Smooth muscle cell (in vitro differentiated cells): Measurements from ENCODE around the gene DNASE1L3. TPM values are rescaled to one million over a fixed set of nuclear protein-coding genes. Genes with fewer than 3 reads are reported as not detected.

ENCODE experiments used
- DNase-seq: peaks from one replicate; lab custom pipeline; 2025; ENCODE audit not compliant: unreplicated experiment; lab: John Stamatoyannopoulos, UW
- H2AFZ ChIP-seq: fragments of 200-600 bp; sonication (generic); 2 replicates; pipeline ENCODE4 v1.6.0; 2016; ENCODE audit warnings: antibody characterized with exemption, low read depth, mild to moderate bottlenecking
- H3F3A ChIP-seq: fragments of 200-600 bp; sonication (generic); 2 replicates; pipeline ENCODE4 v1.6.0; 2017; ENCODE audit warnings: antibody characterized with exemption, low read depth
- H3K27ac ChIP-seq: fragments of 200-600 bp; sonication (generic); 2 replicates; pipeline ENCODE4 v1.5.1; 2016; ENCODE audit warnings: low read depth, mild to moderate bottlenecking
- H3K27me3 ChIP-seq: fragments of 200-600 bp; sonication (generic); 2 replicates; pipeline ENCODE4 v1.6.1; 2016; ENCODE audit warnings: low read depth, mild to moderate bottlenecking
- H3K36me3 ChIP-seq: fragments of 200-600 bp; sonication (generic); 2 replicates; pipeline ENCODE4 v1.5.1; 2016; ENCODE audit warnings: low read depth
- H3K4me1 ChIP-seq: fragments of 200-600 bp; sonication (generic); 2 replicates; pipeline ENCODE4 v1.5.1; 2016; ENCODE audit warnings: low read depth
- H3K4me2 ChIP-seq: fragments of 200-600 bp; sonication (generic); 2 replicates; pipeline ENCODE4 v1.6.0; 2016; ENCODE audit warnings: mild to moderate bottlenecking
- H3K4me3 ChIP-seq: fragments of 200-600 bp; sonication (generic); 2 replicates; pipeline ENCODE4 v1.5.1; 2016; ENCODE audit warnings: mild to moderate bottlenecking
- H3K79me2 ChIP-seq: fragments of 200-600 bp; sonication (generic); 2 replicates; pipeline ENCODE4 v1.6.0; 2016; ENCODE audit warnings: low read depth, mild to moderate bottlenecking
- H3K9ac ChIP-seq: fragments of 200-600 bp; sonication (generic); 2 replicates; pipeline ENCODE4 v1.6.0; 2016; ENCODE audit warnings: low read depth
- H3K9me3 ChIP-seq: fragments of 200-600 bp; sonication (generic); replicated peaks from 2 replicates; pipeline ENCODE4 v1.5.1; 2016; ENCODE audit warnings: low read depth
- H4K20me1 ChIP-seq: fragments of 200-600 bp; sonication (generic); 2 replicates; pipeline ENCODE4 v1.6.0; 2016; ENCODE audit warnings: low read depth
- CTCF ChIP-seq: fragments of 200-600 bp; sonication (generic); IDR thresholded peaks from 2 replicates; pipeline ENCODE4 v1.5.1; 2017; ENCODE audit warnings: borderline replicate concordance, mild to moderate bottlenecking, antibody characterized with exemption; ENCODE audit not compliant: insufficient read depth, poor library complexity, severe bottlenecking
- WGBS: methylation state at CpG from one replicate; pipeline ENCODE4 v1.1.7; 2016; ENCODE audit warnings: low lambda C conversion rate; 5-methylcytosine and 5-hydroxymethylcytosine counted together
- polyA plus RNA-seq: library from polyadenylated mRNA; unstranded; fragments of >200 nt; fragmentation: Nextera tagmentation; extraction: Ambion mirVana; gene quantifications from 2 replicates; pipeline ENCODE4 v1.2.1, GENCODE V29; 2016
- total RNA-seq: library from RNA; depleted of rRNA; stranded (reverse); fragments of >200 nt; gene quantifications from 2 replicates; pipeline ENCODE4 v1.2.3, GENCODE V29; 2014

The DNASE1L3 gene
- total and polyA plus RNA-seq, 2 experiments from 2014 or later: 2.0 TPM; not detected in 1

DNA sequence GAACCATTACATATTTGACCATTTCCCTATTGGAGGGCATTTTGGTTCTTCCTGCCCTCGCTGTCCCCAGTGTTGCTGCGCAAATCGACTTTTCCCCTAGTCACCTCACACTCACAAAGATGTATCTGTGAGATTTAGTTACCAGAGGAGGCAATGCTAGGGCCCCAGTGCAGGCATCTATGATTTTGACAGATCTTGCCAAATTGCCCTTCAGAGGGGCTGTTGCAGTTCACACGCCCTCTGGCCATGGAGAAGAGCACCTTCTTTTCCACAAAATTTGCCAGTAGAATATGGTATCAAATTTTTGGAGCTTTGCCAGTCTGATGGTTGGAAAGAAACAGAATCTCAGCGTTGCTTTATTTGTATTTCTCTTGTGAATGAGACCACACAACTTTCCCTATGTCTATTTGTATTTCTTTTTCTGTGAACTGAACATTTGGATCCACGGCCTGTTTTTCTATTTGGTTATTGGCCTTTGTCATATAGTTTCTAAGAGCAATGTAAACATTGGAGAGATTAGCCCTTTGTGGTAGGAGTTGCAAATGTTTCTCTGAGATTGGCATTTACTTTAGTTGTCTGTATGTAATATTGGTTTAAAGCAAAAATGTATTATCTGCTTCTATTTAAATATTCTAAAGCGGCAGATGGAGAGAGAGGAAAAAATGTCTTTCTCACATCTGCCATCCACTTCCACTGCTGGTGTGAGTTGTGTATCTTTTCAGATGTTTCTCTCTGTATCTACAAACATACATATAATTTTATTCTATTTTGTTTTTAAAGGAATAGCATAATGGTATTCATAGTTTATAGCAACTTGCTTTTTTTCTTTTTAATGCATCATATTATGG, 66.1 kb downstream of the DNASE1L3 start:
- DNase-seq: no peak
- no peaks in the 10 kb centered on the region for H3K4me1 ChIP-seq
- no peak overlapping the region for H3K4me2 ChIP-seq
- H3K36me3 ChIP-seq: peaks cover 24% of the 10 kb centered on the region
- no peaks in the 10 kb centered on the region for H3K9me3 ChIP-seq
- H2AFZ ChIP-seq: no peak overlapping the region
- peaks cover 46% of the 10 kb centered on the region for H4K20me1 ChIP-seq
- 89% methylated on average over 7 of the region's 7 CpGs for WGBS
- no peak overlapping the region for H3K4me3 ChIP-seq
- H3K27me3 ChIP-seq: no peaks in the 10 kb centered on the region
- no peaks in the 10 kb centered on the region for H3K79me2 ChIP-seq
- H3K27ac ChIP-seq: no peak overlapping the region
- no peak overlapping the region for H3K9ac ChIP-seq
- no peaks in the 10 kb centered on the region for H3F3A ChIP-seq
- no peak for TF ChIP-seq CTCF

- Histone ChIP-seq H4K20me1 (peaks cover 53% of the 10 kb centered on the region), H3K9ac (no peak overlapping the region), H3K27ac (no peak overlapping the region), H2AFZ (no peak overlapping the region), H3K36me3 (peaks cover 23% of the 10 kb centered on the region), H3K9me3 (no peaks in the 10 kb centered on the region), H3K4me3 (no peak overlapping the region), H3K4me2 (no peak overlapping the region), H3K4me1 (no peaks in the 10 kb centered on the region), H3K27me3 (no peaks in the 10 kb centered on the region), H3K79me2 (no peaks in the 10 kb centered on the region), H3F3A (no peaks in the 10 kb centered on the region)
- DNase-seq: no peak
- no peak for TF ChIP-seq CTCF
- WGBS: 95% methylated on average over 9 of the region's 9 CpGs
Measured at GRCh38 chr3:58143417-58144055, 67.2 kb downstream of the DNASE1L3 start.

Other genes starting within 250 kb of the DNASE1L3 start
- gene FLNB, start 202.6 kb downstream of the DNASE1L3 start, total RNA-seq: 106 and 145 TPM in 2 replicates
- gene FLNB, start 202.6 kb downstream of the DNASE1L3 start, polyA plus RNA-seq: 52.7 and 85.9 TPM in 2 replicates
- 5.6 and 7.1 TPM in 2 replicates for gene ABHD6, start 26.8 kb upstream of the DNASE1L3 start, total RNA-seq
- 3.9 and 8.8 TPM in 2 replicates for gene ABHD6, start 26.8 kb upstream of the DNASE1L3 start, polyA plus RNA-seq
- gene RPP14, start 95.3 kb upstream of the DNASE1L3 start, total RNA-seq: 10.4 and 17.4 TPM in 2 replicates
- gene RPP14, start 95.3 kb upstream of the DNASE1L3 start, polyA plus RNA-seq: 7.7 and 9.8 TPM in 2 replicates
- 16.9 and 19.6 TPM in 2 replicates for gene HTD2, start 95.5 kb upstream of the DNASE1L3 start, total RNA-seq
- 19.4 and 19.7 TPM in 2 replicates for gene HTD2, start 95.5 kb upstream of the DNASE1L3 start, polyA plus RNA-seq
- 30.5 and 33.3 TPM in 2 replicates for gene PXK, start 121.9 kb upstream of the DNASE1L3 start, total RNA-seq
- gene PXK, start 121.9 kb upstream of the DNASE1L3 start, polyA plus RNA-seq: 23.8 and 25.1 TPM in 2 replicates
- gene PDHB, start 222.9 kb upstream of the DNASE1L3 start, total RNA-seq: 123 and 134 TPM in 2 replicates
- 122 and 128 TPM in 2 replicates for gene PDHB, start 222.9 kb upstream of the DNASE1L3 start, polyA plus RNA-seq